Common myeloid progenitor, CD34-positive (primary cell): Measurements from ENCODE around the gene MCRS1.

Experiments used
- CTCF ChIA-PET: fragments of 350-600 bp; sonication (Branson Sonifier 250); formaldehyde crosslinking; loops from one replicate; lab custom pipeline; 2021; ENCODE audit warnings: antibody characterized with exemption; lab: Charles Lee
- POLR2A ChIA-PET: fragments of 350-600 bp; sonication (Branson Sonifier 250); formaldehyde crosslinking; loops from one replicate; lab custom pipeline; 2021; ENCODE audit warnings: antibody characterized with exemption; lab: Charles Lee
- DNase-seq, 3 donors: peaks; one replicate each; pipeline versions ENCODE4 v3.0.0 to v3.0.0-alpha.2; 2013
- H3K27ac ChIP-seq, 2 experiments: 1 replicate in 1 of 2; 2 replicates in 1 of 2; pipeline ENCODE4 v1.7.0; 2013; ENCODE audit warnings: inconsistent platforms in 2 of 2, low read length in 2 of 2, mild to moderate bottlenecking in 2 of 2, low read depth in 1 of 2, moderate library complexity in 1 of 2; ENCODE audit not compliant: severe bottlenecking in 2 of 2, insufficient read depth in 1 of 2, poor library complexity in 1 of 2
- H3K27me3 ChIP-seq, 5 experiments: replicated peaks in 2 of 5; 1 replicate in 3 of 5; 2 replicates in 2 of 5; pipeline versions ENCODE4 v1.6.1 to v1.7.0; 2013; ENCODE audit warnings: low read length in 4 of 5, mild to moderate bottlenecking in 2 of 5, moderate library complexity in 2 of 5, inconsistent platforms in 1 of 5; ENCODE audit not compliant: insufficient read depth in 5 of 5, control insufficient read depth in 4 of 5
- H3K36me3 ChIP-seq, 4 experiments: 1 replicate in 2 of 4; 2 replicates in 2 of 4; pipeline versions ENCODE4 v1.6.1 to v1.7.0; 2013; ENCODE audit warnings: low read length in 3 of 4, control low read depth in 1 of 4, mild to moderate bottlenecking in 1 of 4; ENCODE audit not compliant: control insufficient read depth in 4 of 4, insufficient read depth in 4 of 4
- H3K4me1 ChIP-seq, 4 experiments: 1 replicate in 3 of 4; 2 replicates in 1 of 4; pipeline versions ENCODE4 v1.6.1 to v1.7.1; 2013; ENCODE audit warnings: low read length in 3 of 4, mild to moderate bottlenecking in 3 of 4, control low read depth in 1 of 4, inconsistent platforms in 1 of 4, moderate library complexity in 1 of 4; ENCODE audit not compliant: control insufficient read depth in 4 of 4, insufficient read depth in 4 of 4; ENCODE audit errors: control extremely low read depth in 1 of 4
- H3K4me3 ChIP-seq, 7 experiments: 1 replicate in 4 of 7; 2 replicates in 3 of 7; pipeline versions ENCODE4 v1.5.1 to v1.7.0; 2013; ENCODE audit warnings: mild to moderate bottlenecking in 7 of 7, low read length in 6 of 7, moderate library complexity in 6 of 7, inconsistent platforms in 2 of 7, low read depth in 2 of 7, control low read depth in 1 of 7; ENCODE audit not compliant: insufficient read depth in 4 of 7, control insufficient read depth in 1 of 7; ENCODE audit errors: extremely low read depth in 1 of 7
- H3K9me3 ChIP-seq, 5 experiments: 1 replicate in 4 of 5; 2 replicates in 1 of 5; pipeline versions ENCODE4 v1.6.1 to v1.7.1; 2013; ENCODE audit warnings: low read length in 4 of 5, mild to moderate bottlenecking in 2 of 5, inconsistent platforms in 1 of 5, low read depth in 1 of 5, moderate library complexity in 1 of 5; ENCODE audit not compliant: control insufficient read depth in 4 of 5, insufficient read depth in 2 of 5; ENCODE audit errors: control extremely low read depth in 1 of 5
- WGBS: methylation state at CpG from one replicate; pipeline ENCODE4 v1.1.5; 2013; ENCODE audit not compliant: insufficient coverage; 5-methylcytosine and 5-hydroxymethylcytosine counted together

MCRS1 gene

GRCh38 chr12:49557187-49557916 lies 10.6 kb downstream of the MCRS1 start:
- Histone ChIP-seq H3K9me3 (no peaks in the 10 kb centered on the region), H3K36me3 (peaks cover 11 to 66% (median 49%) of the 10 kb centered on the region in 4 experiments), H3K27me3 (no peaks in the 10 kb centered on the region), H3K4me3 (no peak overlapping the region), H3K27ac (no peak overlapping the region), H3K4me1 (peaks cover 0 to 3% (median 2%) of the 10 kb centered on the region in 4 experiments)
- DNase-seq, result no peak
- WGBS, result 96% methylated on average over 7 of the region's 18 CpGs
- POLR2A ChIA-PET, result no interaction called here
- CTCF ChIA-PET, result interaction anchor here (1.1 to 19.6 kb wide), 3 partner anchors 6 to 64 kb away, joined by 3 to 223 read pairs (median 107); partner anchors contain the start of gene MCRS1

GRCh38 chr12:49556391-49557186 lies 11.4 kb downstream of the MCRS1 start:
- ChIA-PET POLR2A (no interaction called here), CTCF (interaction anchor here (1.1 to 19.6 kb wide), 3 partner anchors 7 to 65 kb away, joined by 3 to 223 read pairs (median 107); partner anchors contain the start of gene MCRS1)
- Histone ChIP-seq H3K4me3 (no peak overlapping the region), H3K27ac (no peak overlapping the region), H3K9me3 (no peaks in the 10 kb centered on the region), H3K36me3 (peaks cover 8 to 58% (median 45%) of the 10 kb centered on the region in 4 experiments), H3K27me3 (no peaks in the 10 kb centered on the region), H3K4me1 (peaks cover 0 to 6% (median 4%) of the 10 kb centered on the region in 4 experiments)
- no peak for DNase-seq
- WGBS, result 81% methylated on average over 12 of the region's 12 CpGs

GRCh38 chr12:49555631-49556390 lies 12.1 kb downstream of the MCRS1 start:
- POLR2A ChIA-PET, result no interaction called here
- DNase-seq, result no peak
- H3K27me3 ChIP-seq, result no peaks in the 10 kb centered on the region
- H3K9me3 ChIP-seq, result no peaks in the 10 kb centered on the region
- H3K4me3 ChIP-seq, result no peak overlapping the region
- H3K4me1 ChIP-seq, result peaks cover 0 to 6% (median 4%) of the 10 kb centered on the region in 4 experiments
- no peak overlapping the region for H3K27ac ChIP-seq
- CTCF ChIA-PET, result interaction anchor here (9.7 to 19.6 kb wide), 2 partner anchors 8 to 24 kb away, joined by 107 to 223 read pairs; partner anchors contain the start of gene MCRS1
- H3K36me3 ChIP-seq, result peaks cover 6 to 52% (median 39%) of the 10 kb centered on the region in 4 experiments
- WGBS, result 97% methylated on average over 15 of the region's 18 CpGs

DNA sequence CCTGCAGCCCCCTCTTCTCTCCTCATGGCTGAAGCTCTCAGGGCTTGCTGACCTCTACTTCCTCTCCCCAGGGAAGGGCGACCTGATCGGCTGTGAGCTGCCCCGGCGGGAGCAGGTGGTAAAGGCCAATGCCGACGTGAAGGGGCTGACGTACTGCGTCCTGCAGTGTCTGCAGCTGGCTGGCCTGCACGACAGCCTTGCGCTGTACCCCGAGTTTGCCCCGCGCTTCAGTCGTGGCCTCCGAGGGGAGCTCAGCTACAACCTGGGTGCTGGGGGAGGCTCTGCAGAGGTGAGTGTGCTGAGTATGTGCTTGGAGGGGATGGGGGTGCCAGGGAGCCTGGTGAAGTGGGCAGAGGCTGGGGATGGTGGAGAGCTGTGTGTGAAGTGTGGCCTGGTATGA lies 13.7 kb downstream of the MCRS1 start:
- DNase-seq, result no peak
- no peak overlapping the region for H3K4me3 ChIP-seq
- H3K27ac ChIP-seq, result no peak overlapping the region
- peaks cover 4 to 37% (median 24%) of the 10 kb centered on the region in 4 experiments for H3K36me3 ChIP-seq
- CTCF ChIA-PET, result interaction anchor here (0.6 to 19.6 kb wide), 20 partner anchors 9 to 496 kb away, joined by 3 to 223 read pairs (median 4); partner anchors contain the start of genes FAM186B, MCRS1, PRPF40B and TROAP
- peaks cover 0 to 5% (median 0%) of the 10 kb centered on the region in 5 experiments for H3K27me3 ChIP-seq
- POLR2A ChIA-PET, result interaction anchor here (0.5 to 0.6 kb wide), 2 partner anchors 8 to 381 kb away, joined by 3 read pairs; no protein-coding TSS in a partner anchor
- WGBS, result 97% methylated on average over 10 of the region's 15 CpGs
- peaks cover 0 to 12% (median 7%) of the 10 kb centered on the region in 4 experiments for H3K4me1 ChIP-seq
- H3K9me3 ChIP-seq, result no peaks in the 10 kb centered on the region

GRCh38 chr12:49553512-49554088 lies 14.3 kb downstream of the MCRS1 start:
- 29% methylated on average over 1 of the region's 2 CpGs for WGBS
- ChIA-PET POLR2A (no interaction called here), CTCF (interaction anchor here (0.9 to 19.6 kb wide), 24 partner anchors 8 to 285 kb away, joined by 3 to 223 read pairs (median 4); partner anchors contain the start of genes FAM186B, MCRS1, PRPF40B and TROAP)
- peak; percentile 66 to 75 (median 74) for DNase-seq
- Histone ChIP-seq H3K36me3 (peaks cover 2 to 30% (median 18%) of the 10 kb centered on the region in 4 experiments), H3K4me3 (no peak overlapping the region), H3K27me3 (peaks cover 0 to 8% (median 0%) of the 10 kb centered on the region in 5 experiments), H3K9me3 (no peaks in the 10 kb centered on the region), H3K27ac (no peak overlapping the region), H3K4me1 (peaks cover 0 to 18% (median 12%) of the 10 kb centered on the region in 4 experiments)

- peaks cover 0 to 24% (median 14%) of the 10 kb centered on the region in 4 experiments for H3K4me1 ChIP-seq
- DNase-seq, result no peak
- 97% methylated on average over 7 of the region's 8 CpGs for WGBS
- ChIA-PET POLR2A (interaction anchor here (1.0 to 1.1 kb wide), 2 partner anchors 15 to 186 kb away, joined by 3 to 4 read pairs; partner anchors contain the start of gene MCRS1), CTCF (interaction anchor here (1.0 to 19.6 kb wide), 20 partner anchors 11 to 234 kb away, joined by 3 to 223 read pairs (median 4); partner anchors contain the start of genes FAM186B, MCRS1 and PRPF40B)
- H3K27me3 ChIP-seq, result peaks cover 0 to 12% (median 0%) of the 10 kb centered on the region in 5 experiments
- no peak overlapping the region for H3K4me3 ChIP-seq
- H3K36me3 ChIP-seq, result peaks cover 0 to 23% (median 13%) of the 10 kb centered on the region in 4 experiments
- no peak overlapping the region for H3K27ac ChIP-seq
- no peaks in the 10 kb centered on the region for H3K9me3 ChIP-seq
These were observed 15.0 kb downstream of the MCRS1 start for GRCh38 chr12:49552899-49553298.
